Activated T-helper 1 cell treated with anti-CD3 and anti-CD28 coated beads, Interleukin-12 subunit alpha, Interleukin-12 subunit beta, Interleukin-2, Interleukin-4 antibody, amounts not matched to agents 30 ng/mL and 10 ng/mL and 1 ng/mL, durations not matched to agents 14 hours and 24 hours and 36 hours (primary cell): ENCODE data around the gene IFNL3. TPM values are rescaled to one million over a fixed set of nuclear protein-coding genes. Genes with fewer than 3 reads are reported as not detected.
"Not testable (repeated sequence)": the region's sequence is repeated elsewhere in the genome, so short reads cannot be mapped to it uniquely, and the experiment has no call there.

Experiments used
- DNase-seq: peaks from one replicate; pipeline ENCODE4 v3.0.0; 2021; ENCODE audit warnings: low spot score
- H3K27ac Mint-ChIP-seq: one replicate; pipeline ENCODE4 v1.8.0; 2021; ENCODE audit warnings: mild to moderate bottlenecking, mixed read lengths
- H3K27me3 Mint-ChIP-seq: one replicate; pipeline ENCODE4 v1.8.0; 2022; ENCODE audit warnings: mild to moderate bottlenecking, moderate library complexity, mixed read lengths; ENCODE audit not compliant: insufficient read depth
- H3K36me3 Mint-ChIP-seq: one replicate; pipeline ENCODE4 v1.8.0; 2021; ENCODE audit warnings: low read depth, mixed read lengths
- H3K4me1 Mint-ChIP-seq: one replicate; pipeline ENCODE4 v1.8.0; 2021; ENCODE audit warnings: low read depth, mixed read lengths
- H3K4me3 Mint-ChIP-seq: one replicate; pipeline ENCODE4 v1.8.0; 2021; ENCODE audit warnings: mild to moderate bottlenecking, moderate library complexity, mixed read lengths
- H3K9me3 Mint-ChIP-seq: one replicate; pipeline ENCODE4 v1.8.0; 2021; ENCODE audit warnings: mixed read lengths
- intact Hi-C: fragments of 100-400 bp; cut with micrococcal nuclease; formaldehyde crosslinking; loops from one replicate; pipeline ENCODE4 v1.15.1; 2024
- total RNA-seq: library from RNA; stranded (reverse); gene quantifications from 2 replicates; pipeline ENCODE4 v1.2.3, GENCODE V29; 2022

Gene IFNL3
- total RNA-seq, 1 donor from 2014 or later: not detected

DNA sequence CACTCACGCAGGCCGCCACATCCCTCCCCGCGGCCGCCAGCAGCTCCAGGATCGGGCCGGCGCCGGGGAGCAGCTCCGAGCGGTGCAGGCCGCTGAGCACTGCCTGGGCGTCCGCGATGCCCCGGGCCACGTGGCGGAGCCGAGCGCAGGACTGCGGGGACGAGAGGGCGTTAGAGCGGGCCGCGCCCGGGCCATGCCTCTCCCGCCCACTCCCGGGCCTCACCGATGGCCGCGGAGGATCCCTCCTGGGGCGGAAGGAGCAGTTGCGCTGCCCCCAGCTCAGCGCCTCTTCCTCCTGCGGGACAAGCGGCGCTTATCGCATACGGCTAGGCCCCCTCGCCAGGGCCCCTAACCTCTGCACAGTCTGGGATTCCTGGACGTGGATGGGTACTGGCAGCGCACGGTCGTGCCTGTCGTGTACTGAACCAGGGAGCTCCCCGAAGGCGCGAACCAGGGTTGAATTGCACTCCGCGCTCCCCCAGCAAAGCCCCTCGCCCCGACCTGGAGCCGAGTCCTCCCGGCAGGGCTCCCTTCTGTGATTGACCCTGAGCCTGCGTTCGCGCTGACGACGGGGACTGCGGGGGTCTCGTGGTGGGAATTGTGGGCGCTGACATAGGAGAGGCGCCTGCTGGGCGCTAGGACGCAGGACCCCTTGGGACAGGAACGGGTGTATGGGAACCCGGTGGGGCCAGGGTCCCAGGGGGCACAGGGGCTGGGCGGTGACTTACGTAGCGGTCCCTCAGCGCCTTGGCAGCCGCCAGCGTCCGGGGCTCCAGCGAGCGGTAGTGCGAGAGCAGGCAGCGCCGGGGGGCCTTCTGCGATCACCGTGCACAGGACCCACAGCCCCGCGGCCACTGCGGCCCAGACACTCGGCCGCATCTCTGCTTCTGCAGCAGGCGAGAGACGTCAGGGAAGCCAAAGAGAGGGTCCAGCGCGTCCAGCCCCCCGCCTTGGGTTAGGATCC is 3.2 kb upstream of the IFNL3 start:
- Mint-ChIP-seq H3K27me3 (peaks cover 16% of the 10 kb centered on the region), H3K27ac (no peak overlapping the region), H3K4me1 (no peaks in the 10 kb centered on the region), H3K4me3 (no peak overlapping the region), H3K36me3 (no peaks in the 10 kb centered on the region), H3K9me3 (no peaks in the 10 kb centered on the region)
- intact Hi-C loops: no loop called here
- DNase-seq: no peak

DNA sequence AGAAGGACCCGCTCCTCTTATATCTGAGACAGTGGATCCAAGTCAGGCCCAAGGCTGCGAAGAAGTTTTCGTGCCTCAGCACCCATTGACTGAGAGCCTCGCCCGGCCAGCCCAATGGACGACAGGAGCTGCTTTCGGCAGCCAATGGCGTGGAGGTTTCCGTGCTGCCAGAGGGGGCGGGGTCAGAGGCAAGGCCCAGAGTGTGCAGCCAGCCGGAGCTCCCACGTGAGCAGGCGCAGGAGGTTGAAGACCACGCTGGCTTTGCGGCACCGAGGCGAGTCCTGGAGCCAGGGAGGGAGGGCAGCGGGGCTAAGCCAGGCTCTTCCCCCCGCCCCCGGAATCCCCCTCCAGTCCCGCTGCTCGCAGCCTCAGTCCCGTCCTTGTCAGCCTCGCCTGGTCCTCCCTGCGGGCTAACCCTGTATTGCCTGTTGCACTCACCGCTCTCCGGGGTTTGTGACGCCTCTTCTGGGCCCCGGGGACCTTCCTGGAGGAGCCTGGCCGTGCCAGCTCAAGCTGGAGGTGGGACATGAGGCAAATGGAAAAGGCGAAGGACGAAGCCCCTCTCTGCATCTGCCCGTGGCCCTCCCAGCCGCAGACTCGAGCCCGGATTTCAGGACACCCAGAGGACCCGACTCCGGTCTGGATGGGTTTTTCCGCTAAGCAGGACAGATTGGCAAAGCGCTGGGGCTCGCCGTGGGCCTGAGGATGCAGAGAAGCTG is 2.3 kb upstream of the IFNL3 start:
- H3K4me1 Mint-ChIP-seq: no peaks in the 10 kb centered on the region
- peaks cover 15% of the 10 kb centered on the region for H3K27me3 Mint-ChIP-seq
- peak overlapping the region; percentile 19 for H3K4me3 Mint-ChIP-seq
- H3K36me3 Mint-ChIP-seq: no peaks in the 10 kb centered on the region
- no peak for DNase-seq
- intact Hi-C loops: no loop called here
- H3K9me3 Mint-ChIP-seq: no peaks in the 10 kb centered on the region
- H3K27ac Mint-ChIP-seq: no peak overlapping the region

DNA sequence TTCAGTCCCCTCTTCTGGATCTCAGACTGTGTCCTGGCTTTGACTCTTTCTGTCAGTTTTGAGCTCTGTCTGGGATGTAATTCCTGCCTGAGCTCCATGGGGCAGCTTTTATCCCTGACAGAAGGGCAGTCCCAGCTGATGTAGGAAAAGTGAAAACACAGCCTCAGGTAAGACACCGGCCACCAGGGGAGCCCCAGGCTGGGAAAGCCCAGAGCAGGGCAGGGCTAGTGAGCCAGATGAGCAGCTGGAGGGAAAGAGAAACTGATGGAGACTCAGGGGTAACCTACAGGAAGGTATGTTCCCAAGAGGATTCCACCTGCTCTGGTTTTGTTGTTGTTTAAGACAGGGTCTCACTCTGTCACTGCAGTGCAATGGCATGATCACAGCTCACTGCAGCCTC is 360 bp upstream of the IFNL3 start:
- H3K4me3 Mint-ChIP-seq, H3K4me1 Mint-ChIP-seq, H3K9me3 Mint-ChIP-seq, H3K36me3 Mint-ChIP-seq, intact Hi-C loops, DNase-seq, H3K27ac Mint-ChIP-seq: not testable (repeated sequence)
- peaks cover 12% of the 10 kb centered on the region for H3K27me3 Mint-ChIP-seq

DNA sequence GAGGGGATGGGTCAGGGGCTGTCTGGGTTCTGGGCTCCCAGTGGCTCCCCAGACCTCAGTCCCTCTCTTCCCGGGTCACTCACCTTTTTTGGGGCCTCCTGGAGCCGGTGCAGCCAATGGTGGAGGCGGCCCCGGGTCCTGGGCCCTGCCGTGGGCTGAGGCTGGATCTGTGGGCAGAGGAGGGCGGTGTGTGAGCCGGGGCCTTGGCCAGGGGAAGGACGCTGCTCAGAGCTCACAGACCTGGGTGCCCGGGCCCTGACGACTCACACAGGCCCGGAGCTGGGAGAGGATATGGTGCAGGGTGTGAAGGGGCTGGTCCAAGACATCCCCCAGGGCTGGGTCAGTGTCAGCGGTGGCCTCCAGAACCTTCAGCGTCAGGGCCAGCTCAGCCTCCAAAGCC is 1.1 kb downstream of the IFNL3 start:
- H3K27ac Mint-ChIP-seq, H3K4me3 Mint-ChIP-seq, H3K4me1 Mint-ChIP-seq, H3K9me3 Mint-ChIP-seq, H3K27me3 Mint-ChIP-seq, H3K36me3 Mint-ChIP-seq, DNase-seq, intact Hi-C loops: not testable (repeated sequence)

DNA sequence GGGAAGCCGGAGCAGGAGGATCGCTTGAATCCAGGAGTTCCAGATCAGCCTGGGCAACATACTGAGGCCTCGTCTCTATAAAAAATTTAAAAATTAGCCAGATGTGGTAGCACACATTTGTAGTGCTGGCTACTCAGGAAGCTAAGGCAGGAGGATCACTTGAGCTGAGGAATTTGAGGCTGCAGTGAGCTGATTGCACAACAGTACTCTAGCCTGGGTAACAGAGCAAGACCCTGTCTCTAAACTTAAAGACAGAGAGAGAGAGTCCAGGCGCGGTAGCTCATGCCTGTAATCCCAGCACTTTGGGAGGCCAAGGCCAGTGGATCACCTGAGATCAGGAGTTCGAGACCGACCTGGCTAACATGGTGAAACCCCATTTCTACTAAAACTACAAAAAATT is 4.4 kb downstream of the IFNL3 start:
- no peaks in the 10 kb centered on the region for H3K9me3 Mint-ChIP-seq
- DNase-seq: no peak
- no peaks in the 10 kb centered on the region for H3K36me3 Mint-ChIP-seq
- H3K27ac Mint-ChIP-seq: no peak overlapping the region
- no peak overlapping the region for H3K4me3 Mint-ChIP-seq
- intact Hi-C loops: no loop called here
- H3K4me1 Mint-ChIP-seq: peaks cover 15% of the 10 kb centered on the region
- H3K27me3 Mint-ChIP-seq: peaks cover 5% of the 10 kb centered on the region

DNA sequence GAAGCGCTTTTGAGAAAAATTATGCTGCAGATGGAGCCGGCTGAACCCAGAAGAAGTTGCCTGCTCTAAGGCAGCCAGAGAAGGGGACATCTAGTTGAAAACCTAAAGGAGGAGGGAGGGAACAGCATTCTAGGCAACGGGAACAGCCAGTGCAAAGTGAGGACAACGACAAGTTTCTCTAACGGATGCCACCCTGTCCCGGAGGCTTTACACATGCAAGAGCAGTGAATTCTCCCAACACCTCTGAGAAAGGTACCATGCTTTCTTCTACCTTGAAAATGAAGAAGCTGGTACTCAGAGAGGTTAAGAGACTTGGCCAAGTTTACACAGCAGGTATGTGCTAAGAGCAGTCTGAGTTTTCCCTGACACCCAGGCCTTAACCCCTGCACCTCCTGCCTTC is 5.9 kb downstream of the IFNL3 start:
- H3K9me3 Mint-ChIP-seq: no peaks in the 10 kb centered on the region
- intact Hi-C loops: no loop called here
- H3K4me3 Mint-ChIP-seq: no peak overlapping the region
- H3K27me3 Mint-ChIP-seq: peaks cover 3% of the 10 kb centered on the region
- H3K4me1 Mint-ChIP-seq: peaks cover 15% of the 10 kb centered on the region
- H3K27ac Mint-ChIP-seq: no peak overlapping the region
- DNase-seq: no peak
- H3K36me3 Mint-ChIP-seq: no peaks in the 10 kb centered on the region

DNA sequence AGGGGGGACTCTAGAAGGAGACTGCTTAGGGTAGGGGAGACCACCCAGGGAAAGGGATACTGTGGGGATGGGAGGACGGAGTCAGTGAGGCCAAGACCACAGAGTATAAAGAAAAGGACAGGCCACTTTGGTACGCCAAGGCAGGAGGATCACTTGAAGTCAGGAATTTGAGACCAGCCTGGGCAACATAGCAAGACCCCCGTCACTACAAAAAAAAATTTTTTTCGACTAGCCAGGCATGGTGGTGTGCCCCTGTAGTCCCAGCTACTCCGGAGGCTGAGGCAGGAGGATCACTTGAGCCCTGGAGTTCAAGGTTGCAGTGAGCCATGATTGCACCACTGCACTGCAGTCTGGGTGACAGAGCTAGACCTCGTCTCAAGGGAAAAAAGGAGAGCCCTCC is 6.6 kb downstream of the IFNL3 start:
- no peaks in the 10 kb centered on the region for H3K9me3 Mint-ChIP-seq
- H3K36me3 Mint-ChIP-seq: no peaks in the 10 kb centered on the region
- peaks cover 2% of the 10 kb centered on the region for H3K27me3 Mint-ChIP-seq
- no peak overlapping the region for H3K4me3 Mint-ChIP-seq
- no peak overlapping the region for H3K27ac Mint-ChIP-seq
- intact Hi-C loops: no loop called here
- no peak for DNase-seq
- H3K4me1 Mint-ChIP-seq: peaks cover 15% of the 10 kb centered on the region

DNA sequence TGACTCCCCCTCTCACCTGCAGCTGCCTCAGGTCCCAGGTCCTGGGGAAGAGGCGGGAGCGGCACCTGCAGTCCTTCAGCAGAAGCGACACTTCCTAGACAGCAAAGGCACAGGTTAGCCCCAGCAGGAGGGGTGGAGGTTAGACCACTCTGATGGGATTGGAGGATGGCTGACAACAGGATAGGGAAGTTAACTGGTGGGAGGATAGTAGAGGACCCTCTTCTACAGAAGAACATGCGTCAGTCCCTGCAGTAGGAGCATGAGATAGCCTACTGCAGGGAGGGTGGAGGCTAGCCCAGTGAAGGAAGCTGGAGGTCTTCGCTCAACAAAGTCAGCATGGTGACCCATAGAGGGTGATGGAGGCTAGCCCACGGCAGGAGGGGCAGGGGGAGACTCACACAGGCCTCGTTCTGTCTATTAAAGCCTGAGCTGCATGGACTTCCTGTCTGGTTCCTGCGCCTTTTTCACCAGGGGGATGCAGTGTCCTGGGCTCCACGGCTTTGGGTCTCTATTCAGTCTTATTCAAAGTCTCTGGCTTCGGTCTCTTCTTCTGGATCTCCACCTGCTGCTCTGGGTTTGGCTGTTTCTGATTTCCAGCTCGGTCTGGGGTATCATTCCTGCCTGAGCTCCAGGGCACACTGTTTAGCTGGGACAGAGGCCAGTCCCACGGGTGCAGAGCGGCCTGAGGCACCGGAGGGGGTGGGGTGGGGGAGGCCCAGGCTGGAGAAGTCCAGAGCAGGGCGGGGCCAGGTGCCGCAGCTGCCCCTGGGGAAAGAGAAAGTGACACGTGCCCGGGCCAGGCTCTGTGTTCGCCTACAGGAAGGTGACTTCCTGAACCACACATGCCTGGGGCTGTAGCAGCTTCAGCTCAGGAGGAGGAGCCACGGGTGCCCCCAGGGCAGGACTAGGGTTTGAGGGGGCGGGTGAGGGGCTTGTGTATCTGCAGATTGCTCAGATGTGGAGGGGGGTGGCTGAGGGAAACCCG is 7.3 kb downstream of the IFNL3 start:
- Mint-ChIP-seq H3K27ac (peak overlapping the region; percentile 34), H3K27me3 (peaks cover 2% of the 10 kb centered on the region), H3K9me3 (no peaks in the 10 kb centered on the region), H3K4me3 (no peak overlapping the region), H3K4me1 (peaks cover 15% of the 10 kb centered on the region), H3K36me3 (no peaks in the 10 kb centered on the region)
- DNase-seq: peak; percentile 8
- intact Hi-C loops: no loop called here

DNA sequence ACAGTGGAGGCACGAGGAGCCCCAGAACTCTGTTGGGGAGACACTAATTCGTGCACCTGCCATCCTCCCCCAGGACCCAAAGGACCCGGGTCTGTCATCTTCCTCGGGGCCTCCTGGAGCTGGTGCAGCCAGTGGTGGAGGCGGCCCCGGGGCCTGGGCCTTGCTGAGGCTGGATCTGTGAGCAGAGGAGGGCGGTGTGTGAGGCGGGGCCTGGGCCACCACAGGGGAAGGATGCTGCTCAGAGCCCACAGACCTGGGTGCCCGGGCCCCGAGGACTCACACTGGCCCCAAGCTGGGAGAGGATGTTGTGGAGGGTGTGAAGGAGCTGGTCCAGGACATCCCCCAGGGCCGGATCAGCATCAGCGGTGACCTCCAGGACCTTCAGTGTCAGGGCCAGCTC is 8.3 kb downstream of the IFNL3 start:
- Mint-ChIP-seq H3K36me3 (no peaks in the 10 kb centered on the region), H3K4me3 (no peak overlapping the region), H3K27me3 (peaks cover 4% of the 10 kb centered on the region), H3K9me3 (no peaks in the 10 kb centered on the region), H3K4me1 (peaks cover 15% of the 10 kb centered on the region), H3K27ac (no peak overlapping the region)
- intact Hi-C loops: no loop called here
- no peak for DNase-seq

DNA sequence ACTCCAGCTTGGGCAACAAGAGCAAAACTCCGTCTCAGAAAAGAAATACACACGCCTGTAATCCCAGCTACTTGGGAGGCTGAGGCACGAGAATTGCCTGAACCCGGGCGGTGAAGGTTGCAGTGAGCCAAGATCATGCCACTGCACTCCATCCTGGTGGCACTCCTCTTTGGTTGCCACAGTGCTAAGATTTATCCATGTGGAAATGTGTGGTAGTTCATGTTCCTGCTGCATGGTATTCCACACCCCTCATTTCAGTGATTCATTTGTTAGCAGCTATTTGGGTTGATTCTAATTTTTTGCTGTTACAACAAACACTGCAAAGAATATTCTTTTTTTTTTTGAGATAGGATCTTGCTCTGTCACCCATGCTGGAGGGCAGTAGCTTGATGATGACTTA is 12.1 kb downstream of the IFNL3 start:
- DNase-seq: no peak
- Mint-ChIP-seq H3K4me3 (no peak overlapping the region), H3K27me3 (peaks cover 4% of the 10 kb centered on the region), H3K27ac (no peak overlapping the region), H3K4me1 (peaks cover 6% of the 10 kb centered on the region), H3K36me3 (no peaks in the 10 kb centered on the region), H3K9me3 (no peaks in the 10 kb centered on the region)
- intact Hi-C loops: no loop called here

DNA sequence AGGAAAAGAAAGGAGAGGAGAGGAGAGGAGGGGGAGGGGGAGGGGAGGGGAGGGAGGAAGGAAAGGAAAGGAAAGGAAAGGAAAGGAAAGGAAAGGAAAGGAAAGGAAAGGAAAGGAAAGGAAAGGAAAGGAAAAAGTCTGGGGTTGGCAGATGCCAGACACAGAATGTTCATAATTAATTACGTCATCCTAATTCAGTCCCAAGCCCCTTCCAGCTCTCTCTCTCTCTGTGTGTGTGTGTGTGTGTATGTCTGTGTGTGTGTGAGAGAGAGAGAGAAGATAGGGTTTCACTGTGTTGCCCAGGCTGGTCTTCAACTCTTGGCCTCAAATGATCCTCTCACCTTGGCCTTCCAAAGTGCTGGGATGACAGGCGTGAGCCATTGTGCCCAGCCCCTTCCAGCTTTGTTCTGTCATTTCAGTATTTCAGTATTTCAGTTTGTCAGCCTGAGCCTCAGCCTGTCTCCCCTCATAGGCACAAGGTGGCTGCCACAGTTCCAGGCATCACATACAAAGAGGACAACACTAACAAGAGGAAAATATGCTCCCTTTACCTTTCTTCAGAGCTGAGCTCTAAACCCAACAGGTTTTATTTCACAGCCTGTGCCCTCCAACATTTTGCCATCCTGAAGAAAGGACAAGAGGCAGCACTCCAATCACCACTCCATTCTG is 14.6 kb downstream of the IFNL3 start:
- Mint-ChIP-seq H3K36me3 (no peaks in the 10 kb centered on the region), H3K27ac (no peak overlapping the region), H3K27me3 (peaks cover 13% of the 10 kb centered on the region), H3K4me3 (no peak overlapping the region), H3K9me3 (no peaks in the 10 kb centered on the region), H3K4me1 (no peaks in the 10 kb centered on the region)
- no peak for DNase-seq
- intact Hi-C loops: no loop called here

DNA sequence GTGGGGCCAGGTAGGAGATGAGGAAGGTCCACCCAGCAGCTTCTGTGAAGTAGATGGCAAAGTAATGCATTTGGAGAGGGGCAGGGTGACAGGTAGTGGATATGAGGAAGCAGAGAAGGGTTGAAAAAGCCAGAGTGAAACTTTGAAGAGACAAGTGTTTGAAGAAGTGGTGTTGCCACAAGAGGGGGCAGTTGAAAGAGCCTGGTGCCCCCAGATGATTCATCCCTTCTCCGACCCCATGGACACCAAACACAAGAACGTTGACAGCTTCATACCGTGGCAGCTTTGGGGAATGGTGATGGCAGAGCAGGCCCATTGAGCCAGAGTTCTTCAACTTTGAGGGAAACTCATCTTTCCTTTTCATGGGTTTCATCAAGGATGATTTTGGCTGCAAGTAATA is 19.9 kb downstream of the IFNL3 start:
- peaks cover 20% of the 10 kb centered on the region for H3K27me3 Mint-ChIP-seq
- intact Hi-C loops: no loop called here
- DNase-seq: no peak

More for the DNA sequence above, 19.9 kb downstream of the IFNL3 start:
- Mint-ChIP-seq H3K4me1 (no peaks in the 10 kb centered on the region), H3K4me3 (no peak overlapping the region), H3K27ac (no peak overlapping the region), H3K9me3 (no peaks in the 10 kb centered on the region), H3K36me3 (no peaks in the 10 kb centered on the region)
